EL (cell line): Measurements from ENCODE around the gene SFTPB.
A peak's percentile ranks its signal among the peaks of the same experiment; 100 is the strongest.
"Not testable (repeated sequence)": the region's sequence is repeated elsewhere in the genome, so short reads cannot be mapped to it uniquely, and the experiment has no call there.

ENCODE experiments used
- DNase-seq: peaks from one replicate; pipeline ENCODE4 v3.0.0-alpha.2; 2016

The SFTPB gene

DNA sequence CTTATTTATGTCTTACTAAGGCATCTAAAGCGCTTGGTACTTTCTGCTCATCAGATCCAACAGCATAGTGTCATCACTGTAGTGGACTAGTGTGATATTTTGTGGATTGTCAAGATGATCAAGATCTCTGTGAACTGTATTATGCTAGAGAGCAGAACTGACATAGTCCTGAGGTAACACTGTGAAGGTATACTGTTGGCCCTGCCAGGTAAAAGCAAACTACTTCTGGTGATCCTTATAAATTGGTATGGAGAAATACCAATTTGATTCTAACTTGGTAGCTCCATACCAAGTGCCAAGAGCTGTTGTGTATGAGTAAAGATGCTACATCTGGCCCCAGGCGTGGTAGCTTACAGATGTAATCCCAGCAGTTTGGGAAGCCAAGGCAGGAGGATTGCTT, 15.9 kb downstream of the SFTPB start:
- DNase-seq, result no peak

DNA sequence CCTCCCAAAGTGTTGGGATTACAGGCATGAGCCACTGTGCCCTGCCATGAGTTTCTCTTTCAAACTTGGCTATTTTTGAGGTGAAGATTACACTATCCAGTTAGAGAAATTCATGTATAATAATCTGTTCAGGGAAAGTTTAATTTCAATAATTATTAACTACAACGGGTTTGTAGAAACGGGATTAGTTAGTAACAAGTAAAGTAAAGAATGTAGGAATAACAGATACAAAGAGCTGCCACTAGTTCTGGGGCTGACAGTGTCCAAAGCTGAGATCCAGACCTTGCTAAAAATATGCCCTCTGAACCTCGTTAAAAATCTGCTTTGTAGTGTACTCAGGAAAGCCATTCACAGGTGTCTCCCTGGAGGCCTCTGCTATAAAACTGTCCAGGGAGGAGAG, 16.9 kb downstream of the SFTPB start:
- no peak for DNase-seq

DNA sequence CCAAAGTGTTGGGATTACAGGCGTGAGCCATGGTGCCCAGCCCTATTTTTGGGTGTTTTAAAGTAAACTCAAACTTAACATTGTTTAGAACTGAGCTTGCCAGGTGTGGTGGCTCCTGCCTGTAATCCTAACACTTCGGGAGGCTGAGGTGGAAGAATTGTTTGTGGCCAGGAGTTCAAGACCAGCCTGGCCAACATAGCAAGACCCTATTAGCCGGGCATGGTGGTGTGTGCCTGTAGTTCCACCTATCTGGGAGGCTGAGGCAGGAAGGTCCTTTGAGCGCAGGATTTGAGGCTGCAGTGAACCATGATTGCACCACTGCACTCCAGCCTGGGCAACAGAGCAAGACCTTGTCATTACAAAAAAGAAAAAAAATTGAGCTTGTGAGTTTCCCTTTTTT, 17.5 kb downstream of the SFTPB start:
- no peak for DNase-seq

DNA sequence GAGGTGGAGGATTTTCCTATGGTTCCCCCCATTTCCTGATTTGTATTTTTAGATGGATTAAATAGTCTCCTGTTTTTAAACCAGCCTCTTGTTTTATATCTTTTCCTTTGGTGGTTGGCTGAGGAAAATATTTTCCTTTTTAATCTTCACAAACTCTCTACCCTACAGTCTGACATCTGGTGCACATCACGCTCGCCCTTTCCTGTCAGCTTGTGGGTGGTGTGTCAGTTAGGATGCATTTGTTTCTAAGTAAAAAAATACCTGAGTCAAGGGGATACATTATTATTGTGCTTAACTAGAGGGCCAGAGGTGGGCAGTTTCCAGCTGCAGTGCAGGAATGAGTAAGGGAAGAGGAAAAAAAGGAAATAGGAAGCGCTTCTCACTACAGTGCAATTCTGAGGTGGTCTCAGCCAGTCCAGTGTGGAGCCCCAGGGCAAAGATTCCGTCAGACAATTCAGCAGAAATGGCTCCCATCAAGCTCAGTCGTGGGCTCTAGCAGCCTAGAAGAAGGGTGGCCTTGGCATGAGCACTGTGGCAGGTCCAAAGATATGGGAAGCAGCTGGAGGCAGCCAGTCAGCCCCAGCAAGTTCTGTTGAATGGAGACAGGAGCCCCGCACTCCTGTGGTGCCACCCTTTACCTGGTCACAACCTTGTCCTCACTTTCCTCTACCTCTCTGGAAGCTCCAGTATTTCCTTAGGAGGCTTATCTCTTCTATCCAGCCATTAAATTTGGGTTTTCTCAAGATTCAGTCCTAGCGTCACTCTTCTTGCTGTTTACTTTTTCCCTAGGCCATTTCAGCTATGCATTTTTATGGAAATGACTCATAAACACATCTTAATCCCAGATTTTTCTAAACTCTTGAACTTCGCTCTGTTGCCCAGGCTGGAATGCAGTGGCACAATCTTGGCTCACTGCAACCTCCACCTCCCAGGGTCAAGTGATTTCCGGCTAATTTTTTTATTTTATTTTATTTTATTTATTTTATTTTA, 18.5 kb downstream of the SFTPB start:
- peak; percentile 82 for DNase-seq

DNA sequence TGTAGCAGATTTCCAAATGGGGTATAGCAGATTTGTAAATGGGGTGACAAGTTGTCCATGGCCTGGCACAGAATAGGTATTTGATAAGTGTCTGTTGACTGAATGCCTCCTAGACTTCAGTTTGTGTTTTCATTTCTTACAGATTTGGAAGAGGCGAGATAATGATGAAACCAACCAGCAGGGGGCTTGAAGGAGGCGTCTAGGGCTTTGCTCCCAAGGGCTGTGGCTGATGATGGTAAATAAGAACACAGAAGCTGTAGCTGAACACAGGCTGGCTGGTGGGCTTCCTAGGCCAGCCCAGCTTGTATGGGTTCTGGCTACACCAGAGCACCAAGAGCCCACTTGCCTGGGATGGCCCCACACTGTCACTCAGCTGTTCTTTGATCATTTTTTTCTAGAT, 19.4 kb downstream of the SFTPB start:
- peak; percentile 64 for DNase-seq

DNA sequence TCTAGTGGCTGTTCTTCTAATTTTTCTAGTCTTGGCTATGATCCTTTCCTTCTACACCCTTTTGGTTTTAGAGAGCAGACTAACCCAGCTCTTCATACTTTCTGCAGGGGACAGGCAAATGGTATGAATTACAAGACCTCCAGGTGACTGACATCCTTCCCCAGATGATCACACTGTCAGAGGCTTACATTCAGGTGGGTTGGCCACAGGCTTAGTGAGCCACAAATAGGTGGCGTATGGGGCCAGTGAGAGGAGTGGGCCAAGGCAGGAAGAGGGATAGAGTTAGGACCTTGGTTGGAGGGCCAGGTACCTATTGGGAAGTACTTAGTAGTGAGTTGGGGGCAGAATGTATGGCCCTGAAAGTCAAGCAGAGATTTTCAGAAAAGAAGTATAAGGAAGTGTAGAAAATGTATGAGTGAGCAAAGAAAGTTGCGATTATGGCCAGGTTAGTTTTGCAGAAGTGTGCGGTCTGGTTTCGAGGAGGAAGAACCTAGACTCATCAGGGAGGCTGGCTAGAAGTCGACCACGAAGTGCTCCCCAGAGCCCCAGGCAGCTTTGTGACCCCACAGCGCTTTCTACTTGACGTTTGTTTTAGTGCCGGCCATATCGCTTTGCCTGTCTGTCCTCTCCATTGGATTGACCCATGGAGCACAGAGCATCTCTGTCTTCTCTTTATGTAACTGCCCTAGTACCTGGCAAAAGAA, 20.0 kb downstream of the SFTPB start:
- no peak for DNase-seq

DNA sequence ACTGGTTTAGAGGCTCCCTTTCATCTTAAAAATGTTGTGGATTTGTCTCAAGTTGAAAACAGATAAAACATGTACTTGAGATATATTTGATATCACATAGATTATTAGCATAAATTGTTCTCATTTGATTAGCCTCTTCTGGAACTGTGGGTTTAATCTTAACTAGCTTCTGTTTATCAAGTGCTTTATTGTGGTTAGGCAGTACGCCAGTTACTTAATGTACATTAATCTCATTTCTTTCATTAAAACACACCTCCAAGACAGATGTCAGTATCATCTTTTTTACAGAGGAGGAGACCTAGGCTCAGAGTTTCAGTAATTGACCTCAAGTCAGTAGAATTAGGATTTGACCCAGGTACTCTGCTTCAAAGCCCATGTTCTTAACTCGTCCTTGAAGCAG, 21.8 kb downstream of the SFTPB start:
- no peak for DNase-seq

DNA sequence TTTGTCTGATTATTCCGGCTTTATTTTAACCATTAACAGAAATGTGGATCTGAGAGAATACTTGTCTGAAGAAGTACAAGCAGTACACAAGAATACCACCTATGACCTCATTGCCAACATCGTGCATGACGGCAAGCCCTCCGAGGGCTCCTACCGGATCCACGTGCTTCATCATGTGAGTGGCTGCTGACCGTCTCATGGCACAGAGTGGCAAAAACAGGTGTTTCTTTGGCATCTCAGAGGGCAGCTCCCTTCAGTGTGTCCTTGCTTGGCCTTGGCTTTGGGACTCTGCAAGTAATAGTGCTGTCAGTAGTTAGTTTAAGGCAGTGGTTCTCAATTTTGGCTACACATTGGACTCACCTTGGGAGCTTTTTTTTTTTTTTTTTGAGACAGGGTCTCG, 23.1 kb downstream of the SFTPB start:
- no peak for DNase-seq

DNA sequence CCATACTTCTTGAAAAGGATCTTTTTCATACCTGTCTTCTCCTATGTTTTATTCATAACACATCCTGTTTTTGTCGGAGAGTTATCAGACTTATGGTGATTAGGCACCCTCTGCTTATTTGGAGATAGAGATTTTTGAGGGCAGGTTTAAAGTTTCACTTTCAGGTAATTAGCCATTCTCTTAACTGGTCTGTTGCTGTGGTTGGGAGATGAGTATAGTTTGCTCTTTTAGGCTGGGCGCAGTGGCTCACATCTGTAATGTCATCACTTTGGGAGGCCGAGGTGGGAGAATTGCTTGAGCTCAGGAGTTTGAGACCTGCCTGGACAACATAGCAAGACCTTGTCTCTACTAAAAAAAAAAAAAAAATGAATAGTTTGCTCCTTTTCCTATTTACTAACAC, 25.3 kb downstream of the SFTPB start:
- no peak for DNase-seq

DNA sequence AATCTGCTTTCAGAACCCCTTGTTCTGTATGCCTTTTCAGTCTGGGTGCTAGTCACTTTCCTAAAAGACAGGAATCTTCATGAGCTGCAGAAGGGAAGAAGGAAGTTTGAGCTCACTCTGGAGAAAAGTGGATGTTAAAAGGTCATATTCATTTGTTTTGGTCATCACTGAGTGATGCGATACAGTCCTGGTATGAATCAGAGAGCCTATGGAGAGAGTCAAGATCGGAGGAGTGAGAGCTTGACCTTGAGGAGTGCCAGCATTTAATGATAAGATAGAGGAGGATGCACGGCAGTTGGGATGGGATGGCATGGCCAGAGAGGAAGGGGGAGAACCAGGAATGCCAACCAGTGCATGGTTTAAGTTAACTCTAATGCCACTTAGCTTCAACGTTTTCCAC, 32.4 kb downstream of the SFTPB start:
- peak; percentile 35 for DNase-seq

DNA sequence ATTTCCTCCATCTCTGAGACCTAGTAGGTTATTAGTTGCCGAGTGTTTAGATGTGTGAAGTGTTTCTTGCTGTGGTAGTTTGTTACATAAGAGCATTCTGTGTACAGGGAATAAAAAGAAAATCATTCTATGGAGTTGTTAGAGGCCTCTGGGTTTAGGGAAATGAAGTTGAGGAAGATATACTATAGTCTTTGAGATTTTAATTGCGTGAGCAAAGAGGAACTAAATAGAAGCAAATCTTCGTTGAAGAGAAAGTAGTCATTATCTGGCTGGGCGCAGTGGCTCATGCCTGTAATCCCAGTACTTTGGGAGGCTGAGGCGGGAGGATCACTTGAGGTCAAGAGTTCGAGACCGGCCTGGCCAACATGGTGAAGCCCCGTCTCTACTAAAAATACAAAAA, 33.0 kb downstream of the SFTPB start:
- no peak for DNase-seq

DNA sequence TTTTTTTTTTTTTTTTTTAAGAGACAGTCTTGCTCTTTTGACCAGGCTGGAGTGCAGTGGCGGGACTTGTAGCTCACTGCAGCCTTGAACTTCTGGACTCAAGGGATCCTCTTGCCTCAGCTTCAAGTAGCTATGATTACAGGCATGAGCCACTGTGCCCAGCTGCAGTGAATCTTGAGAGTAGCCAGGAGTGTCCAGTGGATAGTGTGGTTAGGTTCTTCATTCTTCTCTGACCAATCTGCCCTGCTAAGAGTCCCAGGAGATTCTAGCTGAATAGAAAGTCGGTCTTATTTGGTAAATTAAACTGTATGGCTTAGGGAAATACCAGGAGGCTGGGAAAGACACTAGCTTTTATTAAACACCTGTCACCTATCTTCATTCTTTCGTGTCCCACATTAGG, 36.7 kb downstream of the SFTPB start:
- DNase-seq, result no peak

DNA sequence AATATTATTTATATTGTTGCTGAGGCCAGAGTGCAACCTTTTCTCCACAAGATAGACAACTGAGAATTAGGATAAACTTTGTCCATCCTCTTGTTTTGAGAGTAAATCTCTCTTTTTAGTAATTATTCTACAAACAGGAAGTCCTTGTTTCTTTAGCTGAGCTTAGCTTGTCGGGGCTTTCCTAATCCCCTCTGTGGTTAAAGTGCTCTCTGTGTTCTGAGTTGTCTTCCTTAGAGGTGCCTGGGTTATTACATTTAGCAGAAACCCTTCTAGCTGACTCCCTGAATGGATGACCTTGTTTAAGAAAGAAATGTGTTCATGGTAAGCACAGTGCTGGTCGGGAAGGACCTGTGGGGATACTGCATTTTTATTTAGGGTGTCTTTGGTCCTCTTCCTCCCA, 39.3 kb downstream of the SFTPB start:
- DNase-seq, result no peak

DNA sequence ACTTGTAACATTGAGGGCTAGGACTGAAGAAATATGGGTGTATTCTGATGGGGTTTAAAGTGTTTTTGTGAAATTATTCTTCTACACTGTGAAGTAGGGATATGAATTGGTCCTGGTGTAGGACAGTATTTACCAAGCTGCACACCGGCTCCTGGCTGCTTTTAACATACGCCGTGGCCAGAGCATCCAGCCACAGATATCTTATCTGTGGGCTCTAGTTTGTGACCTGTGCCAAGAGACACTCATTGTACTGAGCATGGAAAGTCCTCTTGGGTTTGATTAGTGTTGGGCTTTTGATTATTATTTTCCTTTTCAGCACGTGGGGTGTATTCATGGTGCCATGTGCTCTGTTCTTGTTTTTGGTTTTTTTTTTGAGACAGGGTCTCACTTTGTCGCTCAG, 44.0 kb downstream of the SFTPB start:
- DNase-seq, result no peak

DNA sequence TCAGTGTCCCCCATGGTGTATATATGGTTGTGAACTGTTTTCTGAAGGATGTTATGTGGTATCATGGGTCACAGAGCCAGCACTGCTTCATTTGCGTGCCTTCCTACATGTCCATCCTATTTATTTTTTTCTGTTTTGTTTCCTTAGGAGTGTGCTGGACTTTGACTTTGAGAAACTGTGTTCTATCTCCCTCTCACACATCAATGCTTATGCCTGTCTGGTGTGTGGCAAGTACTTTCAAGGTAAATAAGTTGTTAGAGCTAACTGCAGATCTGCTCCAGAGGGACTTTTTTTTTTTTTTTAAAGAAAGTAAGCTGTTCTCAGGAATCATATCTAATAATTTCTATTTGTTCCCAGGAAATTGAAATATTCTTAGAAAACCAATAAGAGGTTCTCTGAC, 46.7 kb downstream of the SFTPB start:
- DNase-seq, result no peak

DNA sequence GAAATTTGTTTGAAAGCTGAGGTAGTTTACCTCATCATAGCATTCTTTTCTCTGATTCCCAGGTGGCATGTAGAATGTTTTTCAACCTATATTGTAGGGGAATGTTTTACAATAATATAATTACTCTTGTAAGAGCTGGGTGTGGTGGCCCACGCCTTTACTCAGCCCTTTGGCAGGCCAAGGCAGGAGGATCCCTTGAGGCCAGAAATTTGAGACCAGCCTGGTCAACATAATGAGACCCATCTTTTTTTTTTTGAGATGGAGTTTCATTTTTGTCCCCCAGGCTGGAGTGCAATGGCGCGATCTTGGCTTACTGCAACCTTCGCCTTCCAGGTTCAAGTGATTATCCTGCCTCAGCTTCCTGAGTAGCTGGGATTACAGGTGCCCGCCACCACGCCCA, 48.4 kb downstream of the SFTPB start:
- DNase-seq, result no peak

DNA sequence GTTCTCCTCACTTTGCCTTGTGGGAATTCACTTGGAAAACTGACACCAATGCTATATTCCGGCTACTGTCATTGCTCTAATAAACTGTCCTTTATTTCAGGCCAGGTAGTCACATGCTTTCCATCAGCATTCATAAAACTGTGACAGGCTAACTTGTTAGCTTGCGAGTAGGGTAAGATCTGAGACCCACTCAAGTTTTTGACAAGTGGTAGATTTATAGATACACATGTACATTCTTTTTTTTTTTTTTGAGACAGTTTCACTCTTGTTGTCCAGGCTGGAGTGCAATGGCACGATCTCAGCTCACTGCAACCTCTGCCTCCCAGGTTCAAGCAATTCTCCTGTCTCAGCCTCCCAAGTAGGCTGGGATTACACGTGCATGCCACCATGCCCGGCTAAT, 50.3 kb downstream of the SFTPB start:
- DNase-seq, result not testable (repeated sequence)

DNA sequence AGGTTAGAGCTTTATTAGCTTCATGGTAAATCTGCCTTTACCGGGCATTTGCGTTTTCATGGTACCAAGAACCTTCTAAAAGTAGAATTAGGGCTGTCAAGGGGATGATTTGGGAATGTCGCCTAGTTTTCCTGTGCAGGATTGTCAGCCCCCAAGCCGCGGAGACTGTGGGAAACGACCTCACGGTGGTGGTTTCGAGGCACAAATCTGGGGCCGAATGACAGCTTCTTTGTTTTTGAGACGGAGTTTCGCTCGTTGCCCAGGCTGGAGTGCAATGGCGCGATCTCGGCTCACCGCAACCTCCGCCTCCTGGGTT, 52.6 kb downstream of the SFTPB start:
- DNase-seq, result no peak

DNA sequence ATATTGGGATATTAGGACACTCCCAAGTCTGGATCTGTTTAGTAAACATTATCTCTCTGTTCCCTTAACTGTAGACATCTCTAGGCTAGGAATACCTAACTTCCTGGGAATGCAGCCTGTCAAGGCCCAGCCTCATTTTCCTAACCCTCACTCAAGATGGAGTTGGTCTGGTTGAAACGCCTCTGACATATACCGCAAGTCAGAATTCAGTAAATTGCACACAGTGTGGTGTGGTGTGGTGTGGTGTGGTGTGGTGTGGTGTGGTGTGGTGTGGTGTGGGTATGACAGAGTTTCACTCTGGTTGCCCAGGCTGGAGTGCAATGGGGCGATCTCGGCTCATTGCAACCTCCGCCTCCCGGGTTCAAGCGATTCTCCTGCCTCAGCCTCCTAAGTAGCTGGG, 53.2 kb downstream of the SFTPB start:
- not testable (repeated sequence) for DNase-seq

DNA sequence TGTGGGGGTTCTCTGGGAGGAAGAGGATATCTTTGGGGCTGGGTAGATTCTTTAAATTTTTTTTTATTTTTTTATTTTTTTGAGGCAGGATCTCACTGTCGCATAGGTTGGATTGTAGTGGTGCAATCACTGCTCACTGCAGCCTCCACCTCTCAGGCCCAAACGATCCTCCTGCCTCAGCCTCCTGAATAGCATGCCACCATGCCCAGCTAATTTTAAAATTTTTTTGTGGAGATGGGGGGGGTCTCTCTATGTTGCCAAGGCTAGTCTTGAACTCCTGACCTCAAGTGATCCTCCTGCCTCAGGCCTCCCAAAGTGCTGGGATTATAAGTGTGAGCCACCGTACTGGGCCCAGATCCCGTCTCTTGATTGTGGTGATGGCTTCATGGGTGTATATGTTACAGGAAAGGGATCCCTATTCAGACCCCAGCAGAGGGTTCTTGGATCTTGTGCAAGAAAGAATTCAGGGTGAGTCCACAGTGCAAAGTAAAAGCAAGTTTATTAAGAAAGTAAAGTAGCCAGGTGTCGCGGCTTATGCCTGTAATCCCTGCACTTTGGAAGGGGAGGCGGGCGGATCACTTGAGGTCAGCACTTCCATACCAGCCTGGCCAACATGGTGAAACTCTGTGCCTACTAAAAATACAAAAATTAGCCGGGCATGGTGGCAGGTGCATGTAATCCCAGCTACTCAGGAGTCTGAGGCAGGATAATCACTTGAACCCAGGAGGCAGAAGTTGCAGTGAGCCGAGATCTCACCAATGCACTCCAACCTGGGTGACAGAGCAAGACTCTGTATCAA, 54.1 kb downstream of the SFTPB start:
- DNase-seq, result no peak

DNA sequence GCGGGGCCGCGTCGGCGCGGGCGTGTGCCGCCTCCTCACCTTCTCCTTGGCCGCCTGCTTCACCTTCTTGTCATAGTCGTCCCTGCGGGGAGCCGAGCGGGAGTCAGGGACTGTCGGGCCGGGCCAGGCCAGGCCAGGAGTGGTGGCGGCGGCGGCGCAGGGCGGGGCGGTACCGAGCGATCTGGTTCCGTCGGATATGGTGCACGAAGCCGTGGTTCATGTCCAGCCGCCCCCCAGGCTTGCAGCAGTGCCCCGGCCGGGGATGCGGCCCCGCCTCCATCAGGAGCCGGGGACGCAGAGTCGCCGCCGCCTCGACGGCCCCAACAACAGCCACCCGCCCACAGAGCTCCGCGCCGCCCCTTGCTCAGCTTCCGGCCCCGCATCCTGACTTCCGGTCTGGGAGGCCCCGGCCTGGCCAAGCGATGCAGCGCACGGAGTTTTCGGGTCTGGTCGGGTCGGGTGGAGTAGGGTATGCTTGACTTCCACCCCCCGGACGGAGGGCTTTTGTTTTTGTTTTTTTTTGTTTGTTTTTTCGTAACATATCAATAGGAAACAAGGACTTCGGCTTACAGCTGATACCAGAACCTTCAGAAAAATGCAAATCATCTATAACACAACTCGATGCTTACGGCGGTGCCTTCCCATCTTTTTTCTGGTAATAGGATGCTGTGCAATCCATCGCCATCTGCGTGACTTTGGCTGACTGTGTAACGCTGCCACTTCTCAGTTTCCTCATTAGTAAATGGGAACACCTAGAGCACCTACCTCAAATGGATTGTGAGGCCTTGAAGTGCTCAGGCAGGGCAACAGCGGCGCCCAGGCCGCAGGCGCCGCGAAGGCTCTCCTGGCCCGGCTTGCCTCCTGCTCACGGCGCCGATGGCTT, 56.1 kb downstream of the SFTPB start, which contains the start of gene C2orf68:
C2orf68 (minus strand) TSS at position 362 of the 883 bp plus-strand sequence; CDS start at position 280, 82 bp downstream.
- peak; percentile 88 for DNase-seq

DNA sequence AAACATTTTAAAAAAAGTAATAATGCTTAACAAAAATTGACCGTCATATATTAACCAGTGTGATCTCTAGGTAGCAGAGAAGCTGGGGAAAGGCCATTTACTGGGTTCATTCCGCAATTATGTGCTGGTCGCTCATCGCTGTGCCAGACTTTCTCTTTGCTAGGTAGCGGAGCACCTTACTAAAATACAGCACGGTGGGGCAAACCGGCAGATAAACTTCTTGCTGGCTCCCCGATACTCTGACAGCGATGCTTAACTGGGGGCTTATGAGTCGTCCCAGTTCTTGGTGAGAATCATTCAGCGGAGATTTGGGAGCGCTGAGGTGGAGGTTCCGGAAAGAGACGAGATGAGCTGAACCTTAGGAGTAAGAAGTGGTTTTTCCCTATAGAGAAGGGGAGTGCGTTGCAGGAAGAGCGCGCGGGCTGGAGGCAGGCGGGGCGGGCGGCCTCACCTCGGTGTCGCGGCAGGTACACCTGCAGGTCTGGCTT, 56.7 kb downstream of the SFTPB start:
- DNase-seq, result peak; percentile 23
